HG03469 (cell line): ENCODE data around the gene MYL3.

Experiments
- ATAC-seq: cut with Tn5 transposase; IDR thresholded peaks from one replicate; pipeline ENCODE4 v1.9.1; 2021; ENCODE audit warnings: mild to moderate bottlenecking, moderate library complexity, moderate number of reproducible peaks; ENCODE audit not compliant: unreplicated experiment

MYL3 gene

GRCh38 chr3:46865546-46865945 is 2.3 kb upstream of the MYL3 start:
- ATAC-seq = no peak

GRCh38 chr3:46865031-46865507 is 1.8 kb upstream of the MYL3 start:
- no peak for ATAC-seq

GRCh38 chr3:46864061-46864881 is 1.0 kb upstream of the MYL3 start:
- no peak for ATAC-seq

- ATAC-seq = no peak
These were observed 747 bp downstream of the MYL3 start for GRCh38 chr3:46862369-46863025.

- no peak for ATAC-seq
These were observed 1.5 kb downstream of the MYL3 start for GRCh38 chr3:46861605-46862368.

GRCh38 chr3:46860810-46861604 is 2.2 kb downstream of the MYL3 start:
- no peak for ATAC-seq

- no peak for ATAC-seq
These were observed 3.0 kb downstream of the MYL3 start for GRCh38 chr3:46860017-46860809.

- ATAC-seq = no peak
These were observed 4.1 kb downstream of the MYL3 start for GRCh38 chr3:46859001-46859710.

GRCh38 chr3:46858456-46858855 is 4.8 kb downstream of the MYL3 start:
- no peak for ATAC-seq

GRCh38 chr3:46857485-46858341 is 5.5 kb downstream of the MYL3 start:
- ATAC-seq = no peak

GRCh38 chr3:46856576-46857471 is 6.4 kb downstream of the MYL3 start:
- ATAC-seq = no peak

- ATAC-seq = no peak
These were observed 8.7 kb downstream of the MYL3 start for GRCh38 chr3:46854555-46854991.

GRCh38 chr3:46853441-46854415 is 9.5 kb downstream of the MYL3 start:
- no peak for ATAC-seq

- no peak for ATAC-seq
These were observed 10.3 kb downstream of the MYL3 start for GRCh38 chr3:46852839-46853355.

GRCh38 chr3:46852334-46852720 is 10.9 kb downstream of the MYL3 start:
- ATAC-seq = no peak
